ENCODE data around the gene UBXN6.

UBXN6 gene

DNA sequence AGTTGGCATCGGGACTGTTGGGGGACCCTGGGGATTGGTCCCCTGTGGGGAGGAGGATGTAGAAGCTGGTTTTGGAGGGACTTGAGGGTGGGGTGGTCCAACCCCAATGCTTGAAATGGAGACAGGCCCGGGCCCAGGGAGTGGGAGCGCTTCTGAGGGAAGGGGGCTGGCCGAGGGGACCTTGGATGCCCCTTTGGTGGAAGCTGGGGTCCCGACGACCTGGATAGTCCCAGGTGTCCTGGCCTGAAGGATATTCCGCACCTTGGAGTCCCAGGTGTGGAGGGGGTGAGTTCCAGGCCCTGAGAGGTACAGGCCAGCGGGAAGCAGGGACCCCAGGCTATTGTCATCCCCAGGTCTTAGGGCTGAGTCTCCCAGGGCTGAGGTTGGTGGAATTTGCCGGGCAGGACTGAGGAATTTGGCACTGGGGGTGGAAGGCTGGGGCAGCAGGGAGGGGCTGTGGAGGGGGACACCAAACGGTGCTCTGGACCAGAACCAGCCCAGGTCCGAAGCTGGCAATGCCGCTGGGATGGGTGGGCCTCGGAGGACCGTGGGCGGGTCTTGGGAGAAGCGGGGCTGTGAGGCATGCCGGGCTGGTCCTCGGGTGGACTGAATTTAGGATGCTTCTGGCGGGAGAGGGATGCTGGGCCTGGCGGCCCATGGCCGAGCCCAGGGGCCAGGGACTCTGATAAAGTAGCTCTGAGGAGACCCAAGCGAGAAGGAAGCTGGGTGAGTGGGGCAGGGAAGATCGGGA is 16.3 kb upstream of the UBXN6 start:
- Histone ChIP-seq H3K27ac (ENCODE audit: low read depth, low read length) (no peak overlapping the region), H3K79me2 (ENCODE audit: control insufficient read depth, insufficient read depth, low read length, unreplicated experiment) (peaks cover 32% of the 10 kb centered on the region), H3K4me3 (ENCODE audit: low read depth, low read length) (peak overlapping the region; percentile 89)

DNA sequence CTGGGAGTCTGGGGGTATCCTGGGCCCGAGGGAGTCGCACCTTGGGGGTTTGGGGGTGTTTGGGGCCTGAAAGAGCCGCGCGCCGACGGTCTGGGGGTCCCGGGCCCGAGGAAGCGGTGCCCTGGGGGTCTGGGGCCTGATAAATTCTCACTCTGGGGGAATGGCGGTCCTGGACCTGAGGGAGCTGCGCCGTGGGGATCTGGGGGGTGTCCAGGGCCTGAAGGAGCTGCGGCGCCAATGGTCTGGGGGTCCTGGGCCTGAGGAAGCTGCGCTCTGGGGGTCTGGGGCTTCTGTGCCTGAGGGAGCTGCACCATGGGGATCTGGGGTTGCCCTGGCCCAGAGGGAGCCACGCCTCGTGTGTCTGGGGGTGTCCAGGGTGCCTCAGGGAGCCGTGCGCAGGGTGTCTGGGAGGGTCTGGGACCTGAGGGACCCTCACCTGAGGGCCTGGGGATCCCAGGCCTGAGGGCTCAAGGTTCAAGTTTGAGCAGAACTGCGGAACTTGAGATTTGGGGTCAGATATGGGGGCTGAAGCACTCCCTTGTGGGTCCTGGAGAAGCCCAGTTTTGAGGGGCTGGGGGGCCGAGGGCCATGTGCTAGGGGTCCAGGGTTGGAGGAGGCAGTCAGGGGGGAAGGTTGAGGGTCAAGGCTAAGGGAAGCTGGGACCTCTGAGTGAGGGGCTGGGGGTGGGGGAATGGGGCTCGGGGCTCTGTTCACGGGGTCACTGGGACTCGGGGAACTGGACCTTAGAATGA is 15.6 kb upstream of the UBXN6 start:
- Histone ChIP-seq H3K27ac (ENCODE audit: low read depth, low read length) (no peak overlapping the region), H3K36me3 (ENCODE audit: insufficient read depth, low read length) (no peaks in the 10 kb centered on the region), H3K27me3 (ENCODE audit: insufficient read depth, low read length) (no peaks in the 10 kb centered on the region), H3K79me2 (ENCODE audit: control insufficient read depth, insufficient read depth, low read length, unreplicated experiment) (peaks cover 32% of the 10 kb centered on the region), H3K4me3 (ENCODE audit: low read depth, low read length) (peak overlapping the region; percentile 89), H3K4me1 (ENCODE audit: control insufficient read depth, insufficient read depth, low read length, unreplicated experiment) (peaks cover 6% of the 10 kb centered on the region), H2AFZ (ENCODE audit: low read length, unreplicated experiment) (no peak overlapping the region)

More for the DNA sequence above, 16.3 kb upstream of the UBXN6 start:
- Histone ChIP-seq H3K4me1 (ENCODE audit: control insufficient read depth, insufficient read depth, low read length, unreplicated experiment) (peaks cover 6% of the 10 kb centered on the region), H3K27me3 (ENCODE audit: insufficient read depth, low read length) (no peaks in the 10 kb centered on the region), H3K36me3 (ENCODE audit: insufficient read depth, low read length) (no peaks in the 10 kb centered on the region), H2AFZ (ENCODE audit: low read length, unreplicated experiment) (no peak overlapping the region)

DNA sequence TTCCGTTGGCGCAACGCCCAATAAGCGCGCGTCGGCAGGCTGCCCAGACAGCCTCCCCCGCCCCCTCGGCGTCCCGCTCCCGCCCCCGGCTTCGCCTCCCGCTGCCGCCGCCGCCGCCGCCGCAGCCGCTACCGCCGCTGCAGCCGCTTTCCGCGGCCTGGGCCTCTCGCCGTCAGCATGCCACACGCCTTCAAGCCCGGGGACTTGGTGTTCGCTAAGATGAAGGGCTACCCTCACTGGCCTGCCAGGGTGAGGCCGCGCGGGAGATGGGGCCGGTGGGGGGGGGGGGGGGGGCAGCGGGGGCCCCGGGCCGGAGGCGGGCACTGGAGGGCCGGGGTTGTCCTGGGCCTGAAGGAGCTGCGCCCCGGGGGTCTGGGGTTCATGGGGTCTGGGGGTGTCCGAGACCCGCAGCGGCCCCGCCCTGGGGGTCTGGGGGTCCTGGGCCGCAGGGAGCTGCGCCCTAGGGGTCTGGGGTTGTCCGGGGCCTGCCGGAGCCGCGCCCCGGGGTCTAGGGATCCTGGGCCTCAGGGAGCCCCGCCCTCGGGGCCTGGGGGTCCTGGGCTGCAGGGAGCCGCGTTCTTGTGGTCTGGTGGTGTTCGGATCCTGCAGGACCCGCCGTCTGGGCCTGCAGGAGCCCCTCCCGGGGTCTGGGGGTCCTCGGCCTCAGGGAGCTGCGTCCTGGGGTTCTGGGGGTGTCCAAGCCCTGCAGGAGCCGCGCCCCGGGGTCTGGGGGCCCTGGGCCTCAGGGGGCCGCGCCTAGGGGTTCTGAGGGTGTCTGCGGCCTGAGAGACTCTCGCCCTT is 14.8 kb upstream of the UBXN6 start, which contains the start of gene HDGFL2:
Gene HDGFL2 (plus strand): TSS at position 124 of the 801 bp plus-strand sequence. CDS start 54 bp downstream, at position 178.
- Histone ChIP-seq H3K27me3 (ENCODE audit: insufficient read depth, low read length) (no peaks in the 10 kb centered on the region), H3K27ac (ENCODE audit: low read depth, low read length) (peak within 1 kb of the TSS; percentile 43), H3K79me2 (ENCODE audit: control insufficient read depth, insufficient read depth, low read length, unreplicated experiment) (peaks cover 32% of the 10 kb centered on the region), H3K4me1 (ENCODE audit: control insufficient read depth, insufficient read depth, low read length, unreplicated experiment) (peaks cover 6% of the 10 kb centered on the region), H2AFZ (ENCODE audit: low read length, unreplicated experiment) (peak within 1 kb of the TSS; percentile 2), H3K36me3 (ENCODE audit: insufficient read depth, low read length) (no peaks in the 10 kb centered on the region), H3K4me3 (ENCODE audit: low read depth, low read length) (peak within 1 kb of the TSS; percentile 89)

DNA sequence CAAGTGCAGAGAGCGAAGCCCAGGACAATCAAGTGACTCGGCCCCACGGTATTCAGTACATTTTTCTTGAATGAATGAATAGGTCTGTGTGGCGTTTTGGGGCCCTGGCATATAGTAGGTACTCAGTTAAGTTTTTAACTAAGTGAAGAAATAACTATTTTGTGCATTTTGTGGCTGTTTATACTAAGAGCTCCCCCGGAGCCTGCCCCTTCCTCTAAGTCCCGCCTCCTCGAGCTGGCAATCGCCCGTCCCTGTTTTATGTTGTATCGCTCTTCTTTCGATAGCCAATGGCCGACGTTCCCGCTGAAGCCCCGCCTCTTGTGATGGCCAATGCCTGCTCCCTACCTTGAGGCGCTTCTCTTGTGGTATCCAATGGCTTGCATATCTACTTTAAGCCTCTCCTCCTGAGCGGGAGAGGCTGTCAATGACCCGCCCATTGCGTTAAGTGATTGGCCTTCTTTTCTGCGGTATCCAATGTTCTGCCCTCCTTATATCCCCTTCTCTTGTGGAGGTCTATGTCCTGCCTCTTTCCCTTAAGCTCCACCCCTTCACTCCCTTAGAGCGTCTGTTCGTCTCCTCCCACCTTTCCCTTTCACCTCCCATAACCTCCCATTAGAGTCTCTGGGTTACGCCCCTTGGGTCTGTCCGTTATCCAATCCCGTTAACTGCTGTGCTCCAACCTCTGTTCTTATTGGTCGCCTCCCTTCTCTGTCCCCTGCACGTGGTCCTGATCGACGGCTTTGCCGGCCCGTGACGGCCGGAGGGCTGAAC is 14.0 kb upstream of the UBXN6 start:
- peak overlapping the region; percentile 89 for H3K4me3 ChIP-seq (ENCODE audit: low read depth, low read length)
- peaks cover 6% of the 10 kb centered on the region for H3K4me1 ChIP-seq (ENCODE audit: control insufficient read depth, insufficient read depth, low read length, unreplicated experiment)
- H3K79me2 ChIP-seq (ENCODE audit: control insufficient read depth, insufficient read depth, low read length, unreplicated experiment), result peaks cover 32% of the 10 kb centered on the region
- peak overlapping the region; percentile 2 for H2AFZ ChIP-seq (ENCODE audit: low read length, unreplicated experiment)
- no peaks in the 10 kb centered on the region for H3K27me3 ChIP-seq (ENCODE audit: insufficient read depth, low read length)
- H3K36me3 ChIP-seq (ENCODE audit: insufficient read depth, low read length), result no peaks in the 10 kb centered on the region
- peak overlapping the region; percentile 43 for H3K27ac ChIP-seq (ENCODE audit: low read depth, low read length)

DNA sequence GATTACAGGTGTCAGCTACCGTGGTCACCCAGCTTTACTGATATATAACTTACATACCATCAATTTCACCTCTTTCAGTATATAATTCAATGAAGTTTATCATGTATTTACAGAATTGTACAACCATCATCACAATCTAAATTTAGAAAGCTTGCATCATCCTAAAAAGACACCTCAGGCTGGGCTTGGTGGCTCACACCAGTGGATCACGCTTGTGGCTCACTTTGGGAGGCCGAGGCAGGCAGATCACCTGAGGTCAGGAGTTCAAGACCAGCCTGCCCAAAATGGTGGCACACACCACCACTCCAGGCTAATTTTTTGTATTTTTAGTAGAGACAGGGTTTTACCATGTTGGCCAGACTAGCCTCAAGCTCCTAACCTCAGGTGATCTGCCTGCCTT is 10.2 kb upstream of the UBXN6 start:
- no peaks in the 10 kb centered on the region for H3K36me3 ChIP-seq (ENCODE audit: insufficient read depth, low read length)
- H3K27me3 ChIP-seq (ENCODE audit: insufficient read depth, low read length), result no peaks in the 10 kb centered on the region
- no peak overlapping the region for H3K27ac ChIP-seq (ENCODE audit: low read depth, low read length)
- no peak overlapping the region for H3K4me3 ChIP-seq (ENCODE audit: low read depth, low read length)
- H3K4me1 ChIP-seq (ENCODE audit: control insufficient read depth, insufficient read depth, low read length, unreplicated experiment), result no peaks in the 10 kb centered on the region
- peaks cover 8% of the 10 kb centered on the region for H3K79me2 ChIP-seq (ENCODE audit: control insufficient read depth, insufficient read depth, low read length, unreplicated experiment)
- H2AFZ ChIP-seq (ENCODE audit: low read length, unreplicated experiment), result no peak overlapping the region

DNA sequence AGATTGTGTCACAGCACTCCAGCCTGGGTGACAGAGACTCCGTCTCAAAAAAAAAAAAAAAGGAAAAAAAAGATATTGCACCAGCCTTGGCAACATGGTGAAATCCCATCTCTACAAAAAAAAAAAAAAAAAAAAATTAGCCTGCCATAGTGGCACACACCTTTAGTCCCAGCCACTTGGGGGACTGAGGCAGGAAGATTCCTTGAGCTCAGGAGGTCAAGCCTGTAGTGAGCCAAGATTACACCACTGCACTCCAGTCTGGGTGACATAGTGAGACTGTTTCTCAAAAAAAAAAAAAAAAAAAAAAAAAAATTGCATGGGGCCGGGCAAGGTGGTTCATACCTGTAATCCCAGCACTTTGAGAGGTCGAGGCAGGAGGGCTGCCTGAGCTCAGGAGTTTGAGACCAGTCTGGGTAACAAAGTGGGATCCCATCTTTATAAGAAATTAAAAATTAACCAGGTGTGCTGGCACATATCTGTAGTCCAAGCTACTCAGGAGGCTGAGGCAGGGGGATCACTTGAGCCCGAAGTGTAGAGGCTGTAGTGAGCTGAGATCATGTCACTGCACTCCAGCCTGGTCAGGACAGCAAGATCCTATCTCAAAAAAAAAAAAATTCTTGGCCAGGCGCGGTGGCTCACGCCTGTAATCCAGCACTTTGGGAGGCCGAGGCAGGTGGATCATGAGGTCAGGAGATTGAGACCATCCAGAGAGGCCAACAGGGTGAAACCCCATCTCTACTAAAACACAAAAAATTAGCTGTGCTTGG is 7.4 kb upstream of the UBXN6 start:
- no peaks in the 10 kb centered on the region for H3K4me1 ChIP-seq (ENCODE audit: control insufficient read depth, insufficient read depth, low read length, unreplicated experiment)

DNA sequence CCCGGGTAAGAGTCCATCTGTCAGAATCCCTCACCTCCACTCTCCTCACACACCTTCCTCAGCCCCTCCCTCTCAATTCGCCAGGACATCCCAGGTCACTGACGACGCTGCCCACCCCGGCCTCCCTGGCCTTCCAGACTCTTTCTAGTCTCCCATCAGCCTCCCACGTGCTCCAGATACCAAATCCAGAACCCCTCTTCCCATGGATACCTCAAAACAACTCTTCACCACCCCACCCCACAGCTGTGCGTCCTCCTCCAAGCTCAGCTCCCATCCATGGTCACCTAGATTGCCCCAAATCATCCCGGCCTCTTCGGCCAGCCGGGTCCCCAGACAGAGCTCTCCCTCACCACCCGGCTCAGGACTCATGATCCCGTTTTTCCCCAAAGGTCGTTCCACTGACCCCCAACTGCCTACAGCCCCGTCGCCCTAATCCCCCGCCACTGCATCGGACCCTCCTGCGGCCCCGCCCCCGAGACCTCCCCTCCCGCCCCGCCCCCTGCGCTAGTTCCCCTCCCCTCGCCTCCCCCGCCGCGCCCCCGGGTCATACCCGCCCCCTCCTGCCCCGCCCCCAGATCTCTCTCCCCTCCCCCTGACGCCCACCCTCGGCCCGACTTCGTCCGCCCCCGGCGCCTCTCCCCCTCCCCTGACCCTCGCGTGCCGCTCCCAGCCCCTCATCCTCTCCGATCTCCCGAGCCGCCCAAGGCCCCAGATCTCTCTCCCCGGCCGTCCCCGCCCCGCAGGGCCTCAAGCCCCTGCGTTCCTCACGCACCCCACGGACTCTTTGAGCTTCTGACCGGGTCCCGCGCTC is 546 bp downstream of the UBXN6 start:
- Histone ChIP-seq H3K36me3 (ENCODE audit: insufficient read depth, low read length) (no peaks in the 10 kb centered on the region), H3K4me1 (ENCODE audit: control insufficient read depth, insufficient read depth, low read length, unreplicated experiment) (peaks cover 18% of the 10 kb centered on the region), H3K27ac (ENCODE audit: low read depth, low read length) (peak overlapping the region; percentile 86), H3K79me2 (ENCODE audit: control insufficient read depth, insufficient read depth, low read length, unreplicated experiment) (peaks cover 25% of the 10 kb centered on the region), H3K27me3 (ENCODE audit: insufficient read depth, low read length) (no peaks in the 10 kb centered on the region), H3K4me3 (ENCODE audit: low read depth, low read length) (peak overlapping the region; percentile 99), H2AFZ (ENCODE audit: low read length, unreplicated experiment) (no peak overlapping the region)

More for the DNA sequence above, 7.4 kb upstream of the UBXN6 start:
- no peak overlapping the region for H3K4me3 ChIP-seq (ENCODE audit: low read depth, low read length)
- no peaks in the 10 kb centered on the region for H3K36me3 ChIP-seq (ENCODE audit: insufficient read depth, low read length)
- no peak overlapping the region for H3K27ac ChIP-seq (ENCODE audit: low read depth, low read length)
- no peaks in the 10 kb centered on the region for H3K27me3 ChIP-seq (ENCODE audit: insufficient read depth, low read length)
- H3K79me2 ChIP-seq (ENCODE audit: control insufficient read depth, insufficient read depth, low read length, unreplicated experiment), result no peaks in the 10 kb centered on the region
- no peak overlapping the region for H2AFZ ChIP-seq (ENCODE audit: low read length, unreplicated experiment)

DNA sequence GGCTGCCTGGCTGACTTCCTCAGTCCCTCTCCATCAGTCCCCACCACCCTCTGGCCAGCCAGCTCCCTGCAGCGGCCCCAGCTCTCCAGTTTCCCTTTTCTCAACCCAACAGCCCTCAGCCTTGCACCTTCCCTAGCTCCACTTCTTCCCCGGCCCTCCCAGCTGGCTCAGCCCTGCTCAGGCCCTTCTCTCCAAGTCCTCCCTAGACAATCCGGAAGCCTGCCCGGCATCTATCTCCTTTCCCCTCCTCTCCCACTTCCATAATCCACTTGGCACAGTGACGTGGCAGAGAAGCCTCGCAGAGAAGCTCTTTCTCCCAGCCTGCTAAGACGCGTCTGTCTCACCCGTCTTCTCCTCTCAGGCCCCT is 1.1 kb downstream of the UBXN6 start:
- H2AFZ ChIP-seq (ENCODE audit: low read length, unreplicated experiment), result peak overlapping the region; percentile 6
- H3K36me3 ChIP-seq (ENCODE audit: insufficient read depth, low read length), result no peaks in the 10 kb centered on the region
- H3K27ac ChIP-seq (ENCODE audit: low read depth, low read length), result peak overlapping the region; percentile 86
- peaks cover 18% of the 10 kb centered on the region for H3K4me1 ChIP-seq (ENCODE audit: control insufficient read depth, insufficient read depth, low read length, unreplicated experiment)
- H3K27me3 ChIP-seq (ENCODE audit: insufficient read depth, low read length), result no peaks in the 10 kb centered on the region
- peaks cover 25% of the 10 kb centered on the region for H3K79me2 ChIP-seq (ENCODE audit: control insufficient read depth, insufficient read depth, low read length, unreplicated experiment)
- peak overlapping the region; percentile 99 for H3K4me3 ChIP-seq (ENCODE audit: low read depth, low read length)

Data from ACC112 (cell line).